ENCODE data around the gene MYO15A. TPM values are rescaled to one million over a fixed set of nuclear protein-coding genes. Genes with fewer than 3 reads are reported as not detected.

MYO15A gene
- total RNA-seq, 1 experiment from 2014 or later = 0.36 TPM

DNA sequence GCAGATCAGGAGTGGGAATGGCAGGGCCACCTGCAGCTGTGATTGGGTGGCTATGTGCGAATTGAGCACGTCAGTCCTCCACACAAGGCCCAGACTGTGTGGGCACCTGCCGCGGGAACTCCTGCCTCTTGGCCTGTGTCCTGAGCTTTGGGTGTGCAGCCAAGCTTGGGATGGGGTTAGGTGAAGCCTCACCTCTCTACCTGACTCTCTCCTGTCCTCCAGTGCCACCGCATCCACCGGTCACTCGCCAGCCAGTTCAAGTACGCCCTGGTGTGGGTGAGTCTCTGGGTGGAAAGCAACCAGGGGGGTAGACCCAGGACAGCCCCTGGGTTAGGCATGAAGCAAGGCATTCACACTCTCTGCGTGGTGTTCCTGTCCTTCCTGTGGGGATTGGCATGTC, 2.3 kb upstream of the MYO15A start:
- TF ChIP-seq, protein P1, sequence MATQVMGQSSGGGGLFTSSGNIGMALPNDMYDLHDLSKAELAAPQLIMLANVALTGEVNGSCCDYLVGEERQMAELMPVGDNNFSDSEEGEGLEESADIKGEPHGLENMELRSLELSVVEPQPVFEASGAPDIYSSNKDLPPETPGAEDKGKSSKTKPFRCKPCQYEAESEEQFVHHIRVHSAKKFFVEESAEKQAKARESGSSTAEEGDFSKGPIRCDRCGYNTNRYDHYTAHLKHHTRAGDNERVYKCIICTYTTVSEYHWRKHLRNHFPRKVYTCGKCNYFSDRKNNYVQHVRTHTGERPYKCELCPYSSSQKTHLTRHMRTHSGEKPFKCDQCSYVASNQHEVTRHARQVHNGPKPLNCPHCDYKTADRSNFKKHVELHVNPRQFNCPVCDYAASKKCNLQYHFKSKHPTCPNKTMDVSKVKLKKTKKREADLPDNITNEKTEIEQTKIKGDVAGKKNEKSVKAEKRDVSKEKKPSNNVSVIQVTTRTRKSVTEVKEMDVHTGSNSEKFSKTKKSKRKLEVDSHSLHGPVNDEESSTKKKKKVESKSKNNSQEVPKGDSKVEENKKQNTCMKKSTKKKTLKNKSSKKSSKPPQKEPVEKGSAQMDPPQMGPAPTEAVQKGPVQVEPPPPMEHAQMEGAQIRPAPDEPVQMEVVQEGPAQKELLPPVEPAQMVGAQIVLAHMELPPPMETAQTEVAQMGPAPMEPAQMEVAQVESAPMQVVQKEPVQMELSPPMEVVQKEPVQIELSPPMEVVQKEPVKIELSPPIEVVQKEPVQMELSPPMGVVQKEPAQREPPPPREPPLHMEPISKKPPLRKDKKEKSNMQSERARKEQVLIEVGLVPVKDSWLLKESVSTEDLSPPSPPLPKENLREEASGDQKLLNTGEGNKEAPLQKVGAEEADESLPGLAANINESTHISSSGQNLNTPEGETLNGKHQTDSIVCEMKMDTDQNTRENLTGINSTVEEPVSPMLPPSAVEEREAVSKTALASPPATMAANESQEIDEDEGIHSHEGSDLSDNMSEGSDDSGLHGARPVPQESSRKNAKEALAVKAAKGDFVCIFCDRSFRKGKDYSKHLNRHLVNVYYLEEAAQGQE (IDR thresholded peaks at IDR 0.05; ENCODE audit: insufficient read depth in 1 of 2, low read depth in 2 of 2, low read length in 1 of 2) = no peak
- TF ChIP-seq SIN3A (IDR thresholded peaks at IDR 0.05; ENCODE audit: borderline replicate concordance, insufficient read depth, low read depth, low read length) (no peak), TCF7L2 (IDR thresholded peaks at IDR 0.05; ENCODE audit: low read depth, low read length) (no peak)
- Histone ChIP-seq H3K9me3 (ENCODE audit: control insufficient read depth, insufficient read depth, low read depth, low read length) (no peaks in the 10 kb centered on the region), H3K27ac (ENCODE audit: low read length) (no peak overlapping the region), H3K4me3 (ENCODE audit: low read depth in 2 of 2, low read length in 2 of 2) (no peak overlapping the region), H3K4me1 (ENCODE audit: control insufficient read depth, insufficient read depth, low read length) (no peaks in the 10 kb centered on the region), H3K27me3 (ENCODE audit: control insufficient read depth, insufficient read depth, low read length) (no peaks in the 10 kb centered on the region), H3K36me3 (ENCODE audit: control insufficient read depth, insufficient read depth, low read length) (no peaks in the 10 kb centered on the region)
- no TSS peak for BruUV-seq (replicated peaks)
- intact Hi-C loops (cut with micrococcal nuclease; ENCODE audit: unreplicated experiment) = no loop called here
- CTCF ChIA-PET = no interaction called here
- ATAC-seq = no peak
- in situ Hi-C loops (cut with HindIII; ENCODE audit: low pct_unique_long_range_greater_than_20kb, low sequenced_read_pairs) = no loop called here
- POLR2A ChIA-PET = no interaction called here
- no peak for DNase-seq (ENCODE audit: low read depth, low spot score)

GRCh38 chr17:18107061-18107790, 1.3 kb upstream of the MYO15A start:
- no TSS peak for BruUV-seq (replicated peaks)
- no peaks in the 10 kb centered on the region for H3K36me3 ChIP-seq (ENCODE audit: control insufficient read depth, insufficient read depth, low read length)
- intact Hi-C loops (cut with micrococcal nuclease; ENCODE audit: unreplicated experiment) (no loop called here), in situ Hi-C loops (cut with HindIII; ENCODE audit: low pct_unique_long_range_greater_than_20kb, low sequenced_read_pairs) (no loop called here)
- CTCF ChIA-PET = no interaction called here
- ATAC-seq (no peak), DNase-seq (ENCODE audit: low read depth, low spot score) (no peak)
- POLR2A ChIA-PET = no interaction called here
- H3K27me3 ChIP-seq (ENCODE audit: control insufficient read depth, insufficient read depth, low read length) = no peaks in the 10 kb centered on the region
- no peak overlapping the region for H3K27ac ChIP-seq (ENCODE audit: low read length)
- TF ChIP-seq CTCF (IDR thresholded peaks at IDR 0.05) (no peak), TCF7L2 (IDR thresholded peaks at IDR 0.05; ENCODE audit: low read depth, low read length) (no peak), SIN3A (IDR thresholded peaks at IDR 0.05; ENCODE audit: borderline replicate concordance, insufficient read depth, low read depth, low read length) (no peak), POLR2AphosphoS5 (IDR thresholded peaks at IDR 0.05; ENCODE audit: low read depth, low read length) (no peak)
- TF ChIP-seq, protein P1 (IDR thresholded peaks at IDR 0.05; ENCODE audit: insufficient read depth in 1 of 2, low read depth in 2 of 2, low read length in 1 of 2) = no peak
- H3K9me3 ChIP-seq (ENCODE audit: control insufficient read depth, insufficient read depth, low read depth, low read length) = no peaks in the 10 kb centered on the region
- no peaks in the 10 kb centered on the region for H3K4me1 ChIP-seq (ENCODE audit: control insufficient read depth, insufficient read depth, low read length)
- no peak overlapping the region for H3K4me3 ChIP-seq (ENCODE audit: low read depth in 2 of 2, low read length in 2 of 2)

All from Panc1 (cell line).